ENCODE measurements around the gene BTBD17. TPM values are rescaled to one million over a fixed set of nuclear protein-coding genes. Genes with fewer than 3 reads are reported as not detected.

BTBD17 gene
- total and polyA plus RNA-seq, 2 experiments from 2014 or later = 1.9 to 5.0 TPM

DNA sequence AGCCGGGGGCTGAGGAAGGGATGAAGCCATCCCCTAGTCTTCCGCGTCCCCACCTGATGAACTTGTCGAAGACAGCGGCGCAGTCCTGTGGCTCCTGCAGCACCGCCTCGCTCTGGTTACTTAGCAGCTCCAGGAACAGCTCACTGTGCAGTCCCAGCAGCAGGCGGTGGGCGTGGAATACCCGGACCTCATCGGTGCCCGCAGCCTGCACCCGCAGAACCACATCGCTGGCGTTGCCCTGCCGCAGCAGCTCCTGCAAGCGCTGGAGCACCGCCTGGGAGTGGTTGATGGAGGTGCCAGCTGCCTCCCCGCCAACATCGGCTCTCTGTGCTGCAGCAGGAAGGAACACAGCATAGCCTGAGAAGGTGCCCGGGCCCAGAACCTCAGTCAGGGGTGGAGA lies 1.8 kb downstream of the BTBD17 start:
- DNase-seq (ENCODE audit: low spot score) = no peak
- H3K27ac Mint-ChIP-seq = no peak overlapping the region
- Histone ChIP-seq H3K27me3 (ENCODE audit: insufficient read depth) (peaks cover 34% of the 10 kb centered on the region), H3K4me3 (no peak overlapping the region), H3K79me2 (replicated peaks; ENCODE audit: insufficient read depth) (no peaks in the 10 kb centered on the region), H3K4me1 (ENCODE audit: insufficient read depth) (peaks cover 14% of the 10 kb centered on the region), H3F3A (replicated peaks; ENCODE audit: low read depth) (no peaks in the 10 kb centered on the region), H2AFZ (no peak overlapping the region), H3K36me3 (ENCODE audit: insufficient read depth) (no peaks in the 10 kb centered on the region), H3K27ac (ENCODE audit: low read depth) (no peak overlapping the region), H4K20me1 (replicated peaks; ENCODE audit: insufficient read depth) (no peaks in the 10 kb centered on the region; the same call in 1 of the 2 replicates), H3K9me2 (ENCODE audit: insufficient read depth) (no peaks in the 10 kb centered on the region), H3K4me2 (no peak overlapping the region)
- no peak for TF ChIP-seq POLR2AphosphoS5 (IDR thresholded peaks at IDR 0.05; ENCODE audit: low read depth)
- no peak for TF ChIP-seq STAT1 (IDR thresholded peaks at IDR 0.05; ENCODE audit: unreplicated experiment)
- TF ChIP-seq, protein P1, sequence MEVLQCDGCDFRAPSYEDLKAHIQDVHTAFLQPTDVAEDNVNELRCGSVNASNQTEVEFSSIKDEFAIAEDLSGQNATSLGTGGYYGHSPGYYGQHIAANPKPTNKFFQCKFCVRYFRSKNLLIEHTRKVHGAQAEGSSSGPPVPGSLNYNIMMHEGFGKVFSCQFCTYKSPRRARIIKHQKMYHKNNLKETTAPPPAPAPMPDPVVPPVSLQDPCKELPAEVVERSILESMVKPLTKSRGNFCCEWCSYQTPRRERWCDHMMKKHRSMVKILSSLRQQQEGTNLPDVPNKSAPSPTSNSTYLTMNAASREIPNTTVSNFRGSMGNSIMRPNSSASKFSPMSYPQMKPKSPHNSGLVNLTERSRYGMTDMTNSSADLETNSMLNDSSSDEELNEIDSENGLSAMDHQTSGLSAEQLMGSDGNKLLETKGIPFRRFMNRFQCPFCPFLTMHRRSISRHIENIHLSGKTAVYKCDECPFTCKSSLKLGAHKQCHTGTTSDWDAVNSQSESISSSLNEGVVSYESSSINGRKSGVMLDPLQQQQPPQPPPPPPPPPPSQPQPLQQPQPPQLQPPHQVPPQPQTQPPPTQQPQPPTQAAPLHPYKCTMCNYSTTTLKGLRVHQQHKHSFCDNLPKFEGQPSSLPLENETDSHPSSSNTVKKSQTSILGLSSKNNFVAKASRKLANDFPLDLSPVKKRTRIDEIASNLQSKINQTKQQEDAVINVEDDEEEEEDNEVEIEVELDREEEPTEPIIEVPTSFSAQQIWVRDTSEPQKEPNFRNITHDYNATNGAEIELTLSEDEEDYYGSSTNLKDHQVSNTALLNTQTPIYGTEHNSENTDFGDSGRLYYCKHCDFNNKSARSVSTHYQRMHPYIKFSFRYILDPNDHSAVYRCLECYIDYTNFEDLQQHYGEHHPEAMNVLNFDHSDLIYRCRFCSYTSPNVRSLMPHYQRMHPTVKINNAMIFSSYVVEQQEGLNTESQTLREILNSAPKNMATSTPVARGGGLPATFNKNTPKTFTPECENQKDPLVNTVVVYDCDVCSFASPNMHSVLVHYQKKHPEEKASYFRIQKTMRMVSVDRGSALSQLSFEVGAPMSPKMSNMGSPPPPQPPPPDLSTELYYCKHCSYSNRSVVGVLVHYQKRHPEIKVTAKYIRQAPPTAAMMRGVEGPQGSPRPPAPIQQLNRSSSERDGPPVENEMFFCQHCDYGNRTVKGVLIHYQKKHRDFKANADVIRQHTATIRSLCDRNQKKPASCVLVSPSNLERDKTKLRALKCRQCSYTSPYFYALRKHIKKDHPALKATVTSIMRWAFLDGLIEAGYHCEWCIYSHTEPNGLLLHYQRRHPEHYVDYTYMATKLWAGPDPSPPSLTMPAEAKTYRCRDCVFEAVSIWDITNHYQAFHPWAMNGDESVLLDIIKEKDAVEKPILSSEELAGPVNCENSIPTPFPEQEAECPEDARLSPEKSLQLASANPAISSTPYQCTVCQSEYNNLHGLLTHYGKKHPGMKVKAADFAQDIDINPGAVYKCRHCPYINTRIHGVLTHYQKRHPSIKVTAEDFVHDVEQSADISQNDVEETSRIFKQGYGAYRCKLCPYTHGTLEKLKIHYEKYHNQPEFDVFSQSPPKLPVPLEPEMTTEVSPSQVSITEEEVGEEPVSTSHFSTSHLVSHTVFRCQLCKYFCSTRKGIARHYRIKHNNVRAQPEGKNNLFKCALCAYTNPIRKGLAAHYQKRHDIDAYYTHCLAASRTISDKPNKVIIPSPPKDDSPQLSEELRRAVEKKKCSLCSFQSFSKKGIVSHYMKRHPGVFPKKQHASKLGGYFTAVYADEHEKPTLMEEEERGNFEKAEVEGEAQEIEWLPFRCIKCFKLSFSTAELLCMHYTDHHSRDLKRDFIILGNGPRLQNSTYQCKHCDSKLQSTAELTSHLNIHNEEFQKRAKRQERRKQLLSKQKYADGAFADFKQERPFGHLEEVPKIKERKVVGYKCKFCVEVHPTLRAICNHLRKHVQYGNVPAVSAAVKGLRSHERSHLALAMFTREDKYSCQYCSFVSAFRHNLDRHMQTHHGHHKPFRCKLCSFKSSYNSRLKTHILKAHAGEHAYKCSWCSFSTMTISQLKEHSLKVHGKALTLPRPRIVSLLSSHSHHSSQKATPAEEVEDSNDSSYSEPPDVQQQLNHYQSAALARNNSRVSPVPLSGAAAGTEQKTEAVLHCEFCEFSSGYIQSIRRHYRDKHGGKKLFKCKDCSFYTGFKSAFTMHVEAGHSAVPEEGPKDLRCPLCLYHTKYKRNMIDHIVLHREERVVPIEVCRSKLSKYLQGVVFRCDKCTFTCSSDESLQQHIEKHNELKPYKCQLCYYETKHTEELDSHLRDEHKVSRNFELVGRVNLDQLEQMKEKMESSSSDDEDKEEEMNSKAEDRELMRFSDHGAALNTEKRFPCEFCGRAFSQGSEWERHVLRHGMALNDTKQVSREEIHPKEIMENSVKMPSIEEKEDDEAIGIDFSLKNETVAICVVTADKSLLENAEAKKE (CRISPR knock-in tag; IDR thresholded peaks at IDR 0.05) = no peak
- TF ChIP-seq ZNF331 (CRISPR knock-in tag; IDR thresholded peaks at IDR 0.05; ENCODE audit: low read depth) = no peak
- TF ChIP-seq, protein P2, sequence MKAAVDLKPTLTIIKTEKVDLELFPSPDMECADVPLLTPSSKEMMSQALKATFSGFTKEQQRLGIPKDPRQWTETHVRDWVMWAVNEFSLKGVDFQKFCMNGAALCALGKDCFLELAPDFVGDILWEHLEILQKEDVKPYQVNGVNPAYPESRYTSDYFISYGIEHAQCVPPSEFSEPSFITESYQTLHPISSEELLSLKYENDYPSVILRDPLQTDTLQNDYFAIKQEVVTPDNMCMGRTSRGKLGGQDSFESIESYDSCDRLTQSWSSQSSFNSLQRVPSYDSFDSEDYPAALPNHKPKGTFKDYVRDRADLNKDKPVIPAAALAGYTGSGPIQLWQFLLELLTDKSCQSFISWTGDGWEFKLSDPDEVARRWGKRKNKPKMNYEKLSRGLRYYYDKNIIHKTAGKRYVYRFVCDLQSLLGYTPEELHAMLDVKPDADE (IDR thresholded peaks at IDR 0.05) = no peak
- no peak for TF ChIP-seq EZH2 (IDR thresholded peaks at IDR 0.05; ENCODE audit: low read depth, unreplicated experiment)
- H3K36me3 Mint-ChIP-seq (ENCODE audit: low read depth) = peaks cover 6% of the 10 kb centered on the region; the same call in 2 of the 3 replicates
- H3K4me1 Mint-ChIP-seq = peaks cover 35% of the 10 kb centered on the region
- no peak for ATAC-seq
- H3K4me3 Mint-ChIP-seq = no peak overlapping the region
- peaks cover 31% of the 10 kb centered on the region for H3K27me3 Mint-ChIP-seq (ENCODE audit: insufficient read depth, low read depth, poor library complexity)
- no peaks in the 10 kb centered on the region for H3K9me3 Mint-ChIP-seq

Measured in GM23338 (cell line).